RWPE1 (cell line): Measurements from ENCODE around the gene SYN1.

Source experiments
- CTCF ChIA-PET: fragments of 350-600 bp; sonication (Branson Sonifier 250); formaldehyde crosslinking; extraction: SDS; loops from one replicate; lab custom pipeline; 2021; lab: Yijun Ruan, JAX
- POLR2A ChIA-PET: fragments of 400-600 bp; formaldehyde crosslinking; extraction: SDS; loops from one replicate; lab custom pipeline; 2020; ENCODE audit warnings: antibody characterized with exemption; ENCODE audit not compliant: low non-redundant PET; lab: Yijun Ruan, JAX
- DNase-seq: peaks from one replicate; pipeline ENCODE4 v3.0.0; 2012; ENCODE audit warnings: low spot score
- H3K27ac ChIP-seq: fragments of 450-650 bp; 2 replicates; pipeline ENCODE4 v1.5.1; 2017
- TF ChIP-seq, protein P1 (sequence below): fragments of 450-650 bp; conservative IDR thresholded peaks from 2 replicates; pipeline ENCODE4 v1.5.1; 2017; ENCODE audit warnings: low read depth, mild to moderate bottlenecking

The SYN1 gene

DNA sequence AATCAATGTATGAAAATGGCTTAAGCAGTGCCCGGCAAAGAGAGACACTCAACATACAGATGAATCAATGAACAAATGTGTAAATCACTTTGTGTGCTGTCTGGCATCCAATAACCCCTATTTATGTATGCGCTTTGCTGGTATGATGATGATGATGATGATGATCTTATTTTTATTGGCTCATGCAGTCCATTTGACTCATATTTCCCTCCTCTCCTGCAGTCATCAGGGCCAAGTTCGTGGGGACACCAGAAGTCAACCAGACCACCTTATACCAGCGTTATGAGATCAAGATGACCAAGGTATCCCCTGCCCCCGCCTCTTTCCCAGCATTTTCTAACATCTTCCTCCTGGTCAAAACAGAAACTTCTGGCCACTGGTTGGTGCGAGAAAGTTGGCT is 34.9 kb downstream of the SYN1 start:
- TF ChIP-seq, protein P1, sequence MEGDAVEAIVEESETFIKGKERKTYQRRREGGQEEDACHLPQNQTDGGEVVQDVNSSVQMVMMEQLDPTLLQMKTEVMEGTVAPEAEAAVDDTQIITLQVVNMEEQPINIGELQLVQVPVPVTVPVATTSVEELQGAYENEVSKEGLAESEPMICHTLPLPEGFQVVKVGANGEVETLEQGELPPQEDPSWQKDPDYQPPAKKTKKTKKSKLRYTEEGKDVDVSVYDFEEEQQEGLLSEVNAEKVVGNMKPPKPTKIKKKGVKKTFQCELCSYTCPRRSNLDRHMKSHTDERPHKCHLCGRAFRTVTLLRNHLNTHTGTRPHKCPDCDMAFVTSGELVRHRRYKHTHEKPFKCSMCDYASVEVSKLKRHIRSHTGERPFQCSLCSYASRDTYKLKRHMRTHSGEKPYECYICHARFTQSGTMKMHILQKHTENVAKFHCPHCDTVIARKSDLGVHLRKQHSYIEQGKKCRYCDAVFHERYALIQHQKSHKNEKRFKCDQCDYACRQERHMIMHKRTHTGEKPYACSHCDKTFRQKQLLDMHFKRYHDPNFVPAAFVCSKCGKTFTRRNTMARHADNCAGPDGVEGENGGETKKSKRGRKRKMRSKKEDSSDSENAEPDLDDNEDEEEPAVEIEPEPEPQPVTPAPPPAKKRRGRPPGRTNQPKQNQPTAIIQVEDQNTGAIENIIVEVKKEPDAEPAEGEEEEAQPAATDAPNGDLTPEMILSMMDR, result no peak
- CTCF ChIA-PET, result no interaction called here
- H3K27ac ChIP-seq, result no peak overlapping the region
- POLR2A ChIA-PET, result no interaction called here
- DNase-seq, result no peak

DNA sequence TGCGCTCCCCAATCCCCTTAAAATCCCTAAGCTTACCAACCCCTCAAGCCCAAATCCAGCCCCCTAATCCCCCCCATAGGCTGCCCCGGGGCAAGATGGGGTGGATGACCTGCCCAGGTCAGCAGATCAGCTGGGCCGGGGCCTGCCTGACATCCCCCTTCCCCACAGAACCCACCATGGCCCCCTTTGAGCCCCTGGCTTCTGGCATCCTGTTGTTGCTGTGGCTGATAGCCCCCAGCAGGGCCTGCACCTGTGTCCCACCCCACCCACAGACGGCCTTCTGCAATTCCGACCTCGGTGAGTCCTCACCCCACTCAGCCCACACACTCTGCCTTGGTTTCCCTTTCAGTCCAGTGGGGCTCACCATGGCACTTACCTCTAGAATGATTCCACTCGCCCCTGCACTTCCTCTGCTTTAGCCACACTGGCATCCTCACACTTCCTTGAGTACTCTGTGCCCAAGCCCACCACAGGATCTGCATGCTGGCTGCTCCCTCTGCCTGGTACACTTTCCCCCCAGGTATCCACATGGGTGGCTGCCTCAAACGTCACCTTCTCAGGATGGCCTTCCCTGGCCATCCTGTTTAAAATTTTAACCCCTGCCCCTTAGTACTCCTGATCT is 36.3 kb downstream of the SYN1 start:
- TF ChIP-seq, protein P1, result no peak
- H3K27ac ChIP-seq, result peak overlapping the region; percentile 76
- CTCF ChIA-PET, result no interaction called here
- POLR2A ChIA-PET, result no interaction called here
- DNase-seq, result no peak

DNA sequence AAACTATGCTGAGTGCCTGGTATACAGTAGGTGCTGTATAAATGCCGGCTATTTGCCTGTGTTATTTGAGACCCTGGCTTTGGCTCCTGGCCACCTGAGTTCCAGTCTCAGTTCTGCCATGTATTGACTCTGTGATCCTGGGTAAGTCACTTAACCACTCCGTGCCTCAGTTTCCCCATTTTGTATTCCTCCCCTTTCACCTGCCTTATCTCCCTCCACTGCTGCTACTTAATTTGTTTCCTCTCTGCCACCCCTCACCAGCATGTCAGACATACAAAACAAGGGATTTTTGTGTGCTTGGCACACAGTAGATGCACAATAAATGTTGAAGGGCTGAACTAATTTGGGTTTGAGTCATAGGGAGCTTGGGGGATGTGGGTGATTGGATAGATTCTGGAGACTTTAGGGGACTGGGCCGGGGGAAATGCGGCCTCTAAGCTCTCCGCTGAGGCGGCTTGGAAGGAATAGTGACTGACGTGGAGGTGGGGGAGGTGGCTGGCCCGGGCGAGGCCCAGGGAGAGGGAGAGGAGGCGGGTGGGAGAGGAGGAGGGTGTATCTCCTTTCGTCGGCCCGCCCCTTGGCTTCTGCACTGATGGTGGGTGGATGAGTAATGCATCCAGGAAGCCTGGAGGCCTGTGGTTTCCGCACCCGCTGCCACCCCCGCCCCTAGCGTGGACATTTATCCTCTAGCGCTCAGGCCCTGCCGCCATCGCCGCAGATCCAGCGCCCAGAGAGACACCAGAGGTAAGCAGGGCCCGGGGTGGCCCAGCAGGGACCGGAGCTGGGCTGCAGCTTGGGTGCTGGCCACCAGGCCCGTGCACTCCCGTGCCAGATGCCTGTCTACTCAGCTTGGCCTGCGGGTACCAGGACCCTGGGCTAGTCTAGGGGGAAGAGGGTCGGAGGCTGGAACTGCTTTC is 37.7 kb downstream of the SYN1 start, which contains the start of gene TIMP1:
TIMP1 (plus strand) TSS at position 706 of the 917 bp plus-strand sequence. CDS start 980 bp downstream, outside the sequence.
- CTCF ChIA-PET, result interaction anchor here (0.5 kb wide), 1 partner anchor 259 kb away, joined by 3 read pairs; no protein-coding TSS in a partner anchor
- peak within 1 kb of the TSS; percentile 76 for H3K27ac ChIP-seq

DNA sequence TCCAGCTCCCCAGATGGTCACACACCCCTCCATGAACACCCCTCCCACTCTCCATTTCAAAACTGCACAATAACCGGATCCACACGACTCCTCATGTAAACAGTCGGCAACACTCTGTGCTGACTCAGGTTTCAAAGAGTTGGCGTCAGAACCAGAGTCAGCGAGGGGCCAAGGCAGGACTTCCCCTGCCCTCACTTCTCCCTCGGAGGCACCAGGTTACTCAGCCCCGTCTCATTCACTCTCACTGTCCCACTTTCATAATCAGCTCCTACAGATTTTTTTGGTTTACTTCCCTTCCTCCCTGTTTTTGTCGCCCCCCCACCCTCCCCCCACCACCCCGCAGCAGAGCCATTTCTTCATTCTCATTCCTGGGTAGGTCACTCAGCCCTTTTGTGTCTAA is 40.1 kb downstream of the SYN1 start:
- ChIA-PET CTCF (no interaction called here), POLR2A (no interaction called here)
- peak overlapping the region; percentile 62 for H3K27ac ChIP-seq
- peak; percentile 13 for DNase-seq
- TF ChIP-seq, protein P1, result no peak

More for the DNA sequence above, 37.7 kb downstream of the SYN1 start, which contains the start of gene TIMP1:
- TF ChIP-seq, protein P1, result no peak
- POLR2A ChIA-PET, result no interaction called here
- peak; percentile 91 for DNase-seq

DNA sequence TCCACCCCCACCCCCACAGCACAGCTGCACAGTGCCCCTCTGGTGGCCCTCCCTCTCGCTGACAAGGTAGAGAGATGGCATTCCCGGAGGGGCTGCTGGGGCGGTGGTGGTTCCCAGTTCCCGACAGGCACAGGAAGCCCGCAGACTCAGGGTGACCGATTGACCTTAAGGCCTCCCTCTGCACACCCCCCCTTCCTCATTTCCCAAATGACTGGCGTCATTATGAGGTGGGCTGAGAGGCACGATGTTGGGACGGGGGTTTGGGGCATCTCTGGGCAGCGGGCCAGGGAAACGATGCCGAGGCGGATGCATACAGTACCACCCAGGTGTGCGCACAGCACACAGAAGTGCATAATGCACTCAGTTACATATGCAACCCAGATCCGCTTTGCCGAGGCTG is 41.0 kb downstream of the SYN1 start:
- H3K27ac ChIP-seq, result peak overlapping the region; percentile 62; the same call in 1 of the 2 replicates
- no peak for DNase-seq
- TF ChIP-seq, protein P1, result no peak
- ChIA-PET POLR2A (no interaction called here), CTCF (no interaction called here)

DNA sequence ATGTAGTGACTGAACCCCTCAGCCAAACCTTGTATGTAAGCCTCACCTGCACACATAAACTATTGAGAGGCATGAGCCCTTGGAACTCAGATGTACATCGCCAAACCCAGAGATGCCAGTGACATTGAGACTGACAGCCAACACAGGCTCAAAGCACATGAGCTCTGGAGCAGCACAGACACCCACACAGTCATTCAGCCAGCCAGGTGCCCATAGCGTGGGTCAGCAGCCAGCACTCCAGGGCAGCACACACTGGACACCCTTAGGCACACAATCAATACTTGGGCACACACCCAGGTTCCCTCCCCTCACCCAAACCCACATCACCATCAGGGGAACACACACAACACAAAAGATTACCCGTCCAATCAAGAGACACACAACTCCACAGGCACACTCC is 41.8 kb downstream of the SYN1 start:
- no peak for DNase-seq
- peak overlapping the region; percentile 47 for H3K27ac ChIP-seq
- TF ChIP-seq, protein P1, result no peak
- ChIA-PET POLR2A (no interaction called here), CTCF (interaction anchor here (1.2 kb wide), 1 partner anchor 51 kb away, joined by 3 read pairs; no protein-coding TSS in a partner anchor)
